ENCODE results near the gene TRMU. TPM values are rescaled to one million over a fixed set of nuclear protein-coding genes. Genes with fewer than 3 reads are reported as not detected.

The TRMU gene
- polyA plus RNA-seq, 1 donor, result 59.6 TPM

DNA sequence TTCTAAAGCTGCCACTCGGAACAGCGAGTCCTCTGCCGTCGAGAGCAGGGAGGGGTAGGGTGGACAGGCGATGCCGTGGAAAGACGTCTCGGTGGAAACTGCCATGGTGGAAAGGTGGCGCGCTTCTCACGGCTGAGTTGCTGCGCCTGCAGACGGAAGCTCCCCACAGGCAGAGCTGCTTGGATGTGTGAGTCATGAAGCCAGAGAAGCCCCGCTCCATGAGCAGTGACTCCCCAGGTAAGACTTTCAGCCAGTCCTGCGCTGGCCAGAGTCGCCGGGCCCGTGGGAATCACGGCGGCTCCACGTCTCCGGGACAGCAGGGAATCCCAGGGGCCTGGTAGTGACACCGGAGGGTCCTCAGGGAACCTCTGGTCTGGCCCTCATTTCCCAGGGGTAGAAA lies 4.0 kb upstream of the TRMU start:
- no peak for DNase-seq

DNA sequence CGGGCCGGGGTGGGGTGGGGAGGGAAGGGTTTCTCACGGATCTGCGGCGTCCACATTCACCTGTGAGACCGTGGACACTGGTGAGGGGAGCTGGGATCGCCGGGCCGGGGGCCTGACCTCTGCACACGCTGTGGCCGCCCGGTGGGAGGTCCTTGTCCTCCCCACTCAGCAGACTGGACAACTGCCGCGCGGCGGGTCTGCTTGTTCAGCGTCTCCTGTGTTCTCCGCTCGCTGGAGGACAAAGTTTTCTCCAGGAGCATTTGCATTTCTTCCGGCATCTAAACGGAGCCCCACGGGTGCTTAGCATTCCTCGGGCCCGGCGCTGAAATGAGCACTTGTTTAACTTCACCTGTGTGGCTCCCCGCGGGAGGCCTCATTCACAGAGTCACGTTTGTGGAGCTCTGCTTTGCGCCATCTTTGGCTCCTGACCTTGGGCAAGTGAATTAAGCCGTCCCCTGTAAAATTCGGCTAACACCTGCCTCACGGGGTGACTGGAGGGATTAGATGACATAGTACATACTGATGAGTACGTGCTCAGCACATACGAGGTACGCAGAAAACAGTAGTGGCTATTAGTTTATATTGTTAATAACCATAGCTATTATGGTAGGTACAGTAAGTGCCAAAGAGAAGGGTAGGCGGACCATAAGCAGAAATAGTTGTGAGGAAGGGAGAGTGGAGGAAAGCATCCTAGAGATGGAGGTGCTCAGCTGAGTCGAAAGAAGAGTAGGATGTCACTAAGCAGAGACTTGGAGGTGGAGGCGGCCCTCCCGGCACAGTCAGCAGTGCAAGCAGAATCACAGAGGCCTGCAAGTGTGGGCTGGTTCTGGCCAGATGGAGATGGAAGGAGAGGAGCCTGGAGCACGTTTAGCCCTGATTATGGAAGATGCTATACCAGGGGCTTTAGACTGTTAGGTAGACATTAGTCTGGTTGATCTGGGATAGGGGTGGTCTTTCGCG lies 885 bp downstream of the TRMU start:
- DNase-seq, result no peak

DNA sequence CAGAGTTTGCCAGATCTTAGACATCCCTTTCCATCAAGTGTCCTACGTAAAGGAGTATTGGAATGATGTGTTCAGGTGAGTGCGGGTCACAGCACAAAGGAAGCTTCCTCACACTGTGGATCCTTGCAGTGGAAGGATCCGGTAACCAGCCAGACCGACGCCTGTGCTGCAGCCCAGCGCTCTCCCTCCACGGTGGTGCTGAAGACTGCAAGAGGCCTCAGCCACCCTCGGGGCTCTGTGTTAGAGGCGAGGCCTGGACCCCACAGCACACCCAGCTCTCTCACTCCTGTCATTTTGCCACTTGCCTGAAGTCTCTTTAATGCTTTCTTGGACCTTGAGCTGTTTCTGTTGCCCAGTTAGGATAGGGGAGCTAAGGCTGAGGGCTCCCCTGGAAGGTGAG lies 2.4 kb downstream of the TRMU start:
- no peak for DNase-seq

DNA sequence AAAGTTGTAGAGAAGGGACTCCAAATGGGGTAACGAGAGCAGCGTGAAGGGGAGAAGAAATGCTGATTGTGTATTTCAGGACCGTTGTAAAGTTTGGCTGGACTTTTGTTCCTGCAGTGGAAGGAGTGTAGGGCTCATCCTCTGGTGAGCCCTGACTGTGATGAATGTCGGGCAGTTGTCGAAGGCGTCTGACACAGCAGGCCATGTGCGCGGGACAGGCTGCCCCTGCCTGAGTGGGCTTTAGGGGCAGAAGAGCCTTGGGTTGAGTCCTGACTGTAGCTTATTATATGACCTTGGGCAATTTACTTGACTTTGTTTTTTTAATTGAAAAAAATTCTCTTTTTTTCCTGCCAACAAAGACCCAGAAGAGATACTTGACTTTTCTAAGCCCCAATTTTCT lies 3.1 kb downstream of the TRMU start:
- no peak for DNase-seq

DNA sequence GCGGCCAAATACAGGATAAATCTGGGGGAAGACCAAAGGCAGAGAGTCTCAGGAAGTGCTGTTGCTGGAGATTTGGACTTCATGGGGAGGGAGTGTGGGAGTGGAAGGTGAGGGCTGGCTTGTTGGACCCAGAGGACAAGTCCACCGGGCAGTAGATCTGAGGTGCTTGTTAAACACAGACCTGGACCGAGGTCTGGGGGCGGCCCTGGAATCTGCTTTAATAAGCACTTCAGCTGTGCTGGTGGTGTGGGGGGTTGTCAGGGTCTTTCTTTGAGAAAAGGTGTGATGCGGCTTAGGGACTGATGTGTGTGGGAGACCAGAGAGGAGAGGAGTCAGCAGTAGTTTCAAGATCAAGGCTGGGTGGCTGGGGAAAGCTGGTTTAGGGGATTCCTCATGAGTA lies 4.4 kb downstream of the TRMU start:
- no peak for DNase-seq

DNA sequence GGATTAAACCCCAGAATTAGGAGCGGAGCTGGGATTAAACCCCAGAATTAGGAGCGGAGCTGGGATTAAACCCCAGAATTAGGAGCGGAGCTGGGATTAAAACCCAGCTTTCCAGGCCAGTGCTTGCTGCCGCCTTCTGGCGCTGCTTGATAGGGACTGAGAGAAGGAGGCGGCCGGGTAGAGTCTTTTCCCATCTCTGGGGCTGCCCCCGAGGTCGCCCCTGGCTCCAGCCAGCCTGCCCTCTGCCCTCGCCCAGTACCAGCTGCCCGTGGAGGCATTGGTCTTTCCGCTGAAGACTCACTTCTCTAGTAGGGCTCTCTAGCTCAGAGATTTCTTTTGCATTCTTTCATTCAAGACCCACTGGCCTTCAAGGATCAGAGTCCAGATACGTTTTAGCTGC lies 5.2 kb downstream of the TRMU start:
- DNase-seq, result no peak

DNA sequence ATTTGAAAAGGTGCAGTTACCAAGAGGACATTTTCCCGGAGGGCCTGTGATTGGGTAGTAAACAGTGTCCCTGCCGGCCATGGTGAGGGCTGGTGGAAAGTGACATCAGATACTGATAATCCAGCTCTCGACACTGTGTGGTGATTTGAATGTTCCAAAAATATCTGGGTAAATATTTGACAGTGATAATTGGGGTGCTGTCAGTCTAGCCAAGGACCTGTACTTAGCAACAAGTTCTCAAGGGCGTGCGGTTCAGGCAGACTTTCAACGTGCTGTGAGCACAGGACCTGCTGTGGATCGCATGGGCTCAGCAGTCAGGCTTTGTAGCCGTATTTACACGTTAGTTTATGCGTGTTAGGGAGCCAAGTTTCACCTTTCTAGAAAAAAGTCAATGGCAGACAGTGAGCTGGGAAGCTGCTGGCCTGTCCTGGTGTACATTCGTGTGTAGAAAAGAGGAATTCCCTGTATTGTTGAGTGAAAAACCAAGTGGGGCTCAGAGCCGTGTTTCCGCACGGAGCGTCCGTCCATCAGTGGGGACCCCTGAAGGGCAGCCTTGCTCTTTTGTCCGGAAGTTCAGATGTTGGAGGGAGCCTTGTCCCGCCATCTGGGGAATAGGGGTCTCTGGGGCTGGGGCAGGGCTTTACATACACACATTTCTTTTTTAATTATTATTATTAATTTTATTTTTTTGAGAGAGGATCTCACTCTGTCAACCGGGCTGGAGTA lies 11.3 kb downstream of the TRMU start:
- DNase-seq, result no peak

DNA sequence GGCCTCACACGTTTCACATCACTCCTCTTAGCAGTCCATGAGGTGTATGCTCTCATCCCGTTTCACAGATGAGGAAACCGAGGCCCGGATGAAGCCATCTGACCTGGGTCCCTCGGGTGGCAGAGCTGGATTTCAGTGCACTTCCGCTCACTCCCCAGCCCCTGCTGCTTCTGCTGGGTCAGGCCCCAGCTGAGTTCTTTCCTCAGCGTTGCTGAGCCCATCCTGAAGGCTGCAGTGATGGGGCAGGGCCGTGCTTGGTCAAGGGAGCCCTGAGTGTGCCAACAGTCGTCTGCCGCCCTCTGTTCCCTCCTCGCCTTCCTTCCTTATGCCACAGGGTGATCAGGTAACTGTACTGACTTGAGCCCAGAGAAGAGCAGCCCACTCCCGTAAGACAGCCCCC lies 12.1 kb downstream of the TRMU start:
- no peak for DNase-seq

DNA sequence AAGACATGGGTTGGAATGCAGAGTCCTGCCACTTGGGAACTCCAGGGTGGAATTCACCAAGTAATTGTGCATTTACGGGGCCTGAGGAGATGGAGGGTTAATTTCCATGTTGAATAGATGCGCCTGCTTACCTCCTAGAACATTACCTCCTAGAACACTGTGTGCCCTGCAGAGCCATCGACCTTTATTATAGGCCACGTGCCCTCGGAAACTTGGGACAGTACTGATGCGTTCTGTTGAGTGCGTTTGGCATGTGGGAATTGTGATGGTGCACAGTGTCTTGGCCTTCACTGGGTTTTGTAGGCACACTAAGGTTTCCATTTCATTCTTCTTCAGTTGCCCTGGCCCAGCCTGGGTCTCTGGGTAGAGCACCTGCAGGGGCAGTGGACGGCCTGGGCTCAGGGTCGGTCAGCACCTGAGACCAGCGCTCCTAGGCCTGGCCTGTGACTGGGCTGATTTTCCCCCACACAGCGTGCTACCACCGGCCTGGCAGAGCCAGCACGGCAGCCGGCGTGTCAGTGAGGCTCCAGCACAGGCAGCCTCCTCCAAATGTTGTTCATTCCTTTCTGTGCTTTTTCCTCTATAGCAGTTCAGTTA lies 12.7 kb downstream of the TRMU start:
- DNase-seq, result no peak

DNA sequence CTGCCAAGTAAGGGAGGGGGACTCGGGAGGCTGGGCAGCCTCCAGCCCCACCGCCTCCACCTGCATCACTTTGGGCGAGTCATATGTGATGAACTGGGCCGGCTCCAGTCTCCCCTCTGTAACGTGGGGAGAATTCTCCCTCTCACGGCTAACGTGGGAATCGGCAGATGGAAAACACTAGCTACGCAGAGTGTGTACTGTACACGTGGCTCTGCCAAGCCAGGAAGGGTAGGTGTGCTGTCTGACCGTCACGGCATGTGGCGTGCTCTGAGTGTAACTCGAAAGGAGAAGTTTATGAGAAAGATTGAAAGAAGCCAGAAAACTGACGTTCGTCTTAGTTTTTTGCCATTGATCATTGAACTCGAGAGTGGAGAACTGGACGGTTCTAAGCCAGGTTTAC lies 13.7 kb downstream of the TRMU start:
- DNase-seq, result no peak

DNA sequence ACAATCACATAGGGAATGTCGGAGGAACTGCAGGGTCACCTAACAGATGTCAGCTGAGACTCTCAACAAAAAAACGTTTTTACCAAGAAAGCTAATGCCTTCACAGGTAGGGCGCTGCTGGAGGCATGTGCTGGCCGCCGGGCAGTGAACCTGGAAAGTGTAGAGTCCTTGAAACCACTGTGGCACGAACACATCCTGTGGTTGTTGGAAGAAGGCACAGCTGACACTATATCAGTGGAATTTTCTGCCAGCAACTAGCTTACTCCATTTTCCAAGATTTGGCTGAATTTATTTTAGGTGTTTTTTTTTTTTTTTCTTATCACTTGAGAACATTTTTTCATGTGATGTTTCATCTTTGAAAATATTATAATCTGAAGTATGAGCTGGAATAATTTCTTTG lies 14.2 kb downstream of the TRMU start:
- no peak for DNase-seq

DNA sequence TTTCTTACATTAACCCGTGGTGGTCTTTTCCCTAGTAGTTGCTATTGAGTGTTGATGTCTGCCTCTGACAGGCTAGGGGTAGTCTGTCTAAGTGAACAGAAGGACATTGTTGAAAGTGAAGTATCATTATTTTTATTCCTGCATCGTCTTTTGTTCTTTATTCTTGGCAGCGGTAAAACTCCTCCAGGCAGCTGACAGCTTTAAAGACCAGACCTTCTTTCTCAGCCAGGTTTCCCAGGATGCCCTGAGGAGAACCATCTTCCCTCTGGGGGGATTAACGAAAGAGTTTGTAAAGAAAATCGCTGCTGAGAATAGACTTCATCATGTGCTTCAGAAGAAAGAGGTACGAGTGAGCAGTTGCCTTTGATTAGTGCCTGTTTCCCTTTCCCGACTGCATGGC lies 14.6 kb downstream of the TRMU start:
- DNase-seq, result no peak

DNA sequence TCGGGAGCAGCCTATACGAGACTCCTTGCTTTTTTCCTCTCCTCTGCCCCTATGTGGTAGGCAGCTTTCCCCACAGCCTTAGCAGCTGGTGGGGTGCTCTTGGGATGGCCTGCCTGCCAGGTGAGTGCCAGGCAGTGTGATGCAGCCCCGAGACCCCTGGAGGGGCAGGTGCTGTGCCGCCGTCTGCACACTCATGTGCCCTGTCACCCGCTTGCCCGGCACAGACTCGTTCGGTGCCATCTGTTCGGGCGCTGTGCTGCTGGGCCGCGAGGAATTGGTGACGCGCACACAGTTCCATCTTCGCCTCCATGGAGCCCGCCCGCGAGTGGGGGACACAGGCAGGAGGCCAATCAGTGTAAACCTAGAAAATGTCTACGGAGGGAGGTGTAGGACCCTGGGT lies 15.1 kb downstream of the TRMU start:
- DNase-seq, result no peak

DNA sequence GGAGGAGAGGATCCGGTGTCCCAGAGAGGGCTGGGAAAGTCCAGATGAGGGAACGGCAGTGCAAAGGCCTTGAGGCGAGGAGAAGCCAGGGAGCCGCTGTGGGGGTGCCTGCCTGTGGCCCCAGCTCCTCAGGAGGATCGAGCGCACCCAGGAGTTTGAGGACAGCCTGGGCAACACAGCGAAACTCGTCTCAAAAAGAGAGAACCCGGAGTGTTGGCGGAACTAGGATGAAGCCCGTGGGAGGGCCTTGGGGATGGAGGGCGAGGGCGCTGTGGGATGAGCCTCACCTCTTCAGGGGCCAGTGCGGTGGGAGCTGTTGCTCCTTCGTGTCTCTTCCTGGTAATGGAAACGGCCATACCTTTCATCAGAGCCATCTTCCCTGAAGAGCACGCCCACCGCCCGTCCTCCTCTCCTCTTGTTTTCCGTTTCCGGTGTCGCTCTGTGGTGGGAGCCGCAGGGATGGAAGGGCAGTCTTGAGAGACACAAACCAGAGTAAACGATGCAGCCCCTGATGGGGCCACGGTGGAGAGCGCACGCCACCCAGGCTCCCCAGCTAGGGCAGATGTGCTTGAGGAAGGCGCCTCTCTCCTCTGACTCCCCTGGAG lies 15.7 kb downstream of the TRMU start:
- no peak for DNase-seq

DNA sequence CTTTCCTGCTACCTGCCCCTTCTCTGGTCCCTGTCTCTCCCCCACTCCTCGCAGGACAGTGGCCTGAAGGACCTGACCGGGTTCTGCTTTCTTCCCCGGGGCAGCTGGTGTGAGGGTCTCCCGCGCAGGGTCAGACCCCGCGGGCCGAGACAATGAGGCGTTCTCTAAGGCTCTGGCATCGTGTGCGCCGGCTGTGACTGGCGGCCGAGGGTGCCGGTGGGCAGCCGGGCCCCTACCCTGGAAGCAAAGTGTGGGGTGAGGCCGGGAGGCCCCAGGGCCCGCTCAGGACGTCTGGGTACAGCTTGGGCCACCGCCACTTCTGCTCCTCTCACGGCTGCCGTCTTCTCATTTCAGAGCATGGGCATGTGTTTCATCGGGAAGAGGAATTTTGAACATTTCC lies 16.3 kb downstream of the TRMU start:
- no peak for DNase-seq

DNA sequence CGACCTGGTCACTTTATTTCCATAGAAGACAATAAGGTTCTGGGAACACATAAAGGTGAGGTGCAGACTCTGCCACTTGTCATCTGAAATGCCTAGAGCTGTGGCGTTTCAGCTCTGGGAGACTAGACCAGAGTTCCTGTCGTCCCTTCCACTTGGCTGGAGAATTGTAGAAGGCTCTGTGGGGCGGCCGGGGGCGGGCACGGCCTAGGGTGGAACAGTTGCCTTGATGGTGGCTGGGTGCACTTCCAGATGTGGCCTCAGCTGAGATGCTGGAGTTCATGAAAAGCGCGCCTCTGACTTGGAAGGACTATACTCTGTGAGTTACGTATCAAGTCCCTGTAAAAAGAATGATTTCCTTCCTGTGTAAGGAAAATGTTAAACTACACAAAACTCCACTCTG lies 16.8 kb downstream of the TRMU start:
- DNase-seq, result no peak

DNA sequence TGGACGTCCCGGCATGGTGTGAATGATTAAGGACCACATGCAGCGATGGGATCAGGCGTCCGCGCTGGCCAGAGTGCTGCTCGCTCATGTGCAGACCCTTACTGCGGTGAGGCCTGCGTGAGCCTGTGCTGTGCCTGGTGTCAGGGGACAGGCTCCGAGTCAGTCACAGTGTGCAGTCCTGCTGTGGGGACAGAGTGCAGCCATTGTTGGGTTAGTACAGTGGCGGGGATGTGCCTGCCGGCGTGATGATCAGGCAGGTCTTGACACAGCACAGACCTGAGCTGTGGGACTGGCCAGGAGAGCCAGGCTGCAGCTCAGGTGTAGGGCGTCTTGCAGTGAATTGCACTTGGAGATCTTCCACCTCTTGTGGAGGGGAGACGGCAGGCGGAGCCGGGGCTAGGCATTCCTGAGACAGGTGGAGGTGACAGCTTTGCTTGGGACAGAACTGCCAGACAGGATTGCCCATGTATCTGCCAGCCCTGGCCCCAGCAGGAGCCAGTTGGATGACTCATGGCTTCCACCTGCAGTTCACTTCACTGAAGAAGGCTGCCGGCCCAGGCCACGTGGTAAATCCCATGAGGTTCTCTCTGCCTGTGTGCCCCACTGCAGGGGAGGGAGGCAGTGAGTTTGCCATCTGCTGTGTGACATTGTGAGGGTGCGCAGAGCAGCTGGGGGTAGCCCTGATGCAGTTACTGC lies 17.3 kb downstream of the TRMU start:
- no peak for DNase-seq

DNA sequence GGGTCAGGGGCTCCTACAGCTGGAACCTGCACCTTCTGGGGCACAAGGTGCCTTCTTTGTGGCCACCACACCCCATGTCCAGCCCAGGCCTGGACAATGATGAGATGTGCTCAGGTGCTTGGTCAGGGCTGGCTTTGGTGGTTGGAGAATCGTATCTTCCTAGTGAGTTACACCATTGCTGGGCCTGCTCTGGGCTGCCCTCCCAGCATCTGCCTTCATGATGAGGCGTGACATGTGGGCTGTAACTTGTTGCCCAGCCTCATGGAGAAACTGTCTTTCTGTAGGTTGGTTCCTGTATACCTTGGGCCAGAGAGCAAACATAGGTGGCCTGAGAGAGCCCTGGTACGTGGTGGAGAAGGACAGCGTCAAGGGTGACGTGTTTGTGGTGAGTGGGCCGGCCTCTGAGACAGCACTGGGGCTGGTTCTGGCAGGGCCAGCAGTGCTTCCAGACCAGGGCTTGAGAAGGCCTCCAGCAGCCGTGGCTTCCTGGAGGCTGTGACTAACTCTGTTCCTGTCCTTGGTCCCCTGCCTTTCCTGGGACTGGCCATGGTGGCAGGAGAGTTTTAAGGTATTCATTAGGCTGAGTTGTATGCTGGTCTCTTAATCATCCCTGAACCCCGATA lies 18.1 kb downstream of the TRMU start:
- DNase-seq, result no peak

DNA sequence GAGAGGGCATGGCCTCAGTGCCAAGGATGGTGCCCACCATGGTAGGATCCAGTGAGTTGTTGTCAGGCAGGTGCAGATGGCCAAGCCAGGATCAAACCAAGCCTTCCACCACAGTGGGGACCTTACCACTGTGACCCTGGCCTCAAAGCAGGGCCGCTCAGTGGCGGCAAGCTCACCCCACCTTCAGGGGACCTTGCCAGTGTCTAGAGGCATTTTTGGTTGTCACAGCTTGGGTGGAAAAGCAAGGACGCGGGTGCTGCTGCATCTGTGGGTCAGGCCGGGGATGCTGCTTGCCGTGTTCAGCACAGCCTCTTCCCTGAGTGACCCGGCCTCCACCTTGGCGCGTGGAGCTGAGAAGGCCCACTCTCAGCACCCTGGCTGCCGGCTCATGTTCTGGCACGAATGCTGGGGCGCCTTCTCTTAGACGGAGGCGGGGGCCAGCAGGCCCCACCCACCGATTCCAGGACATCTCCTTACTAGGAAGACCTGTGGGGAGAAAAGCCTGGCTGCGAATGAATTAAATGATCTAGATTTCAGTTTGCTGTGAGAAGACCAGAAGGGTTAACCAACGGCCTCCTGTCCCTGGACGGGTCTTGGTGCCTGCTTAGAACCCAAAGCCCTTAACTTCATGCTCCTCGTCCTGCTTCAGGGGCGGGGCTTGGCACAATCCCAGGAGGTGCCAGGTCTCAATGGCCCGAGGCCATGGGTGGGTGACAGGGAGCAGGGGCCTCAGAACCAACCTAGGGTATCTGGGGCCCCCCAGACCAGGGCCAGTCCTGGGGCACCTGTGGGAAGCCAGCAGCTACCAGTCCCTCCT lies 18.9 kb downstream of the TRMU start:
- DNase-seq, result no peak

DNA sequence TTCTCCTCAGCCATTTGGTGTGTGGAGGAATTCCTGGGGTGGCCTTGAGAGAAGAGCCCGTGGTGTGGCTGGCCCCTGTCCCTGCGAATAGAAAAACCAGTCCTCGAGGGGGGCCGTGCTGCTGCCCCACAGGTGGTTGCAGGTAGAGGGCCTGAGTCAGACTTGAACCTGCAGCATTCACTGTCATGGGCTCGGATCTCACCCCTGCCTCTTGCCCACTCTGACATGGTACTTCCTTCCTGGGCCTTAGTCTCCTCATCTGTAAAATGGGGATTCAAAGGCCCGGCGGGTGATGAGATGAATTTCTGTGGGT lies 19.4 kb downstream of the TRMU start:
- no peak for DNase-seq

All from left kidney (tissue), 2 donors.